GM10266 (cell line): ENCODE data around the gene TRABD2A.
A peak's percentile ranks its signal among the peaks of the same experiment; 100 is the strongest.

Experiments
- DNase-seq: peaks from one replicate; pipeline ENCODE4 v3.0.0; 2012; ENCODE audit errors: extremely low spot score
- TF ChIP-seq, protein P1 (sequence below): IDR thresholded peaks from 2 replicates; pipeline ENCODE4 v1.5.1; 2012; ENCODE audit warnings: mild to moderate bottlenecking, low read depth; ENCODE audit not compliant: control insufficient read depth, insufficient read depth; ENCODE audit errors: missing control alignments

The TRABD2A gene, protein sequence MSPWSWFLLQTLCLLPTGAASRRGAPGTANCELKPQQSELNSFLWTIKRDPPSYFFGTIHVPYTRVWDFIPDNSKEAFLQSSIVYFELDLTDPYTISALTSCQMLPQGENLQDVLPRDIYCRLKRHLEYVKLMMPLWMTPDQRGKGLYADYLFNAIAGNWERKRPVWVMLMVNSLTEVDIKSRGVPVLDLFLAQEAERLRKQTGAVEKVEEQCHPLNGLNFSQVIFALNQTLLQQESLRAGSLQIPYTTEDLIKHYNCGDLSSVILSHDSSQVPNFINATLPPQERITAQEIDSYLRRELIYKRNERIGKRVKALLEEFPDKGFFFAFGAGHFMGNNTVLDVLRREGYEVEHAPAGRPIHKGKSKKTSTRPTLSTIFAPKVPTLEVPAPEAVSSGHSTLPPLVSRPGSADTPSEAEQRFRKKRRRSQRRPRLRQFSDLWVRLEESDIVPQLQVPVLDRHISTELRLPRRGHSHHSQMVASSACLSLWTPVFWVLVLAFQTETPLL

DNA sequence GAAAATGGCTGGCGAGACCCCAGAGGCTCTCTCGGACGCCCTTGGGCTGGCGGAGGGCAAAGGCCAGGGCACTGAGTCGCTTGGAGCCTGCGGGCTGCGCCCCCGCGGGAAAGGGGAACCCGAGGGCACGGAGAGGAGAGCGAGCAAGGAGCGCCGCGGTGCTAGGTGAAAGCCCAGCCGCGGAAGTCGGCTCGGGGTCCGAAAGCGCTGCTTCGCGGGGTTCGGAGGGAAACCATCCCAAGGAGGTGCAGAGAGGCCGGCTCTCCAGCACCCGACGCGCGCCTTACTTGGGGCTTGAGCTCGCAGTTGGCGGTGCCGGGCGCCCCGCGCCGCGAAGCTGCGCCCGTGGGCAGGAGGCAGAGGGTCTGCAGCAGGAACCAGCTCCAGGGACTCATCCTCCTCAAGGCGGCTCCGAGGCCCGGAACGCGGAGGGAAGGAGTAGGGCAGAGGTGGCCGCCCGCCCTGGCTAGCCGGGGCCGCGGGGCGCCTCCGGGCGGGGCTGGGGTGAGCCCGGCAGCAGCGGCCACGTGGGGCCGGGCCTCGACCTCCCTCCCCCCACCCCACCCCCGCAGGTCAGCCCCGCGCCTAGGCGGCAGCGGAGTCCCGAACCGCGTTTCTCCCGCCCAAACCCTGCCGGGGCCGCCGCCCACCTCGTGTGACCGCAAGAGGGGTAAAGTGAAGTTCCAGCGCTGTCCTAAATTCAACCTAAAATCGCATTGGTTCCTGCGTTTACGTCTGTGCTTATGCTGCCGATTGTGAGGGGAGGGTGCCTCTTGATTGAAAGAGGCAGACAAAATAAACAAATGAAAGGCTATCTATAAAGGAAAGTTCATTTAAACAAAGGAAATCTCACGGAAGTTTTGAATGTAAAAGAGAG, at the start of gene TRABD2A:
TSS of gene TRABD2A (minus strand) at position 440 of the 877 bp plus-strand sequence. CDS start at position 395, 45 bp downstream.
- peak; percentile 38 for DNase-seq
- TF ChIP-seq, protein P1, sequence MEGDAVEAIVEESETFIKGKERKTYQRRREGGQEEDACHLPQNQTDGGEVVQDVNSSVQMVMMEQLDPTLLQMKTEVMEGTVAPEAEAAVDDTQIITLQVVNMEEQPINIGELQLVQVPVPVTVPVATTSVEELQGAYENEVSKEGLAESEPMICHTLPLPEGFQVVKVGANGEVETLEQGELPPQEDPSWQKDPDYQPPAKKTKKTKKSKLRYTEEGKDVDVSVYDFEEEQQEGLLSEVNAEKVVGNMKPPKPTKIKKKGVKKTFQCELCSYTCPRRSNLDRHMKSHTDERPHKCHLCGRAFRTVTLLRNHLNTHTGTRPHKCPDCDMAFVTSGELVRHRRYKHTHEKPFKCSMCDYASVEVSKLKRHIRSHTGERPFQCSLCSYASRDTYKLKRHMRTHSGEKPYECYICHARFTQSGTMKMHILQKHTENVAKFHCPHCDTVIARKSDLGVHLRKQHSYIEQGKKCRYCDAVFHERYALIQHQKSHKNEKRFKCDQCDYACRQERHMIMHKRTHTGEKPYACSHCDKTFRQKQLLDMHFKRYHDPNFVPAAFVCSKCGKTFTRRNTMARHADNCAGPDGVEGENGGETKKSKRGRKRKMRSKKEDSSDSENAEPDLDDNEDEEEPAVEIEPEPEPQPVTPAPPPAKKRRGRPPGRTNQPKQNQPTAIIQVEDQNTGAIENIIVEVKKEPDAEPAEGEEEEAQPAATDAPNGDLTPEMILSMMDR = no peak

DNA sequence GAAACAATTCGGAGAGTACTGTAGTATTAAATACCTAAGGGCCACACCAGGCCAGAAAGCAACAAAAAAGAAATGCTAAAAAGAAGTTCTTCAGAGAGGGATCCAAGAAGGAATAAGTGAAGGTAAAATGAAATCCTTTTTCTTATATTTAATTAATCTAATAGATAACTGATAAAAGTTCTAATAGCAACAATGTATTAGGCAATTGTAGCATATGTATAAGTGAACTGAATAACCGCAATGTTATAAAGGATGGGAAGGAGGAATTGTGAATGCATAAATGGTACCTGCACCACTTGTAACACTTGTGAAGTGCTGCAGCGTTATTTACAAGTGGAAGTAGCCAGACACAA, 46.4 kb upstream of the TRABD2A start:
- TF ChIP-seq, protein P1 = no peak
- no peak for DNase-seq

DNA sequence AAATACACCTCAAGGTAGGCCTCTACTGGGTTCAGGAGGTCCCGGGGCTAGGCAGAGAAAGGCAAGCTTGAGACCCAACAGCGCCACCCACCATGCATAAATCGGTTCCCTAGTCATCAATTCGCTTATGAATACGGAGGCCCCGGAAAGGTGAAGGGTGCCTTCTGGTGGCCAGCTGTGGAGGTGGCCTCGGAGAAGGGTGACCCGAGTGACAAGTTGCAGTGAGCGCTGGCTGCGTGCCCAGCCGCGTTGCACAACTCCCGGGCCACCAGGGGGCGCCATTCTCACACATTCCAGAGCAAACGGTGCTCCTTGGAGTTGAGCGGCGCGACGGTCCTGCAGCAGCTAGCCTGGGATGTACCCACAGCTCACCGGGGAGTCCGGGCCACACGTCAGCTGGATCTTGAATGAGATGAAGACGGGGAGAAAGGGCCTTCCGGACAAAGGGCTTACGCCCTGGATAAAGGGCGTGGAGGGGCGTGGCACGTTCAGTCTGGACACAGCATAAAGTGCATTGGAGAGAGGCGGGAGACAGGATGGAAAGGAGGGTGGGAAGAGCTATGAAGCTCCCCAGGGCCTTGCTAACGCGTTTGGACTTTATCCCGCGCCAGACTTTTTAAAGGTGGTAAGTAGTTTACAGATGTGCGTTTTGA, 45.0 kb upstream of the TRABD2A start:
- TF ChIP-seq, protein P1 = peak; percentile 99
- DNase-seq = peak; percentile 74

DNA sequence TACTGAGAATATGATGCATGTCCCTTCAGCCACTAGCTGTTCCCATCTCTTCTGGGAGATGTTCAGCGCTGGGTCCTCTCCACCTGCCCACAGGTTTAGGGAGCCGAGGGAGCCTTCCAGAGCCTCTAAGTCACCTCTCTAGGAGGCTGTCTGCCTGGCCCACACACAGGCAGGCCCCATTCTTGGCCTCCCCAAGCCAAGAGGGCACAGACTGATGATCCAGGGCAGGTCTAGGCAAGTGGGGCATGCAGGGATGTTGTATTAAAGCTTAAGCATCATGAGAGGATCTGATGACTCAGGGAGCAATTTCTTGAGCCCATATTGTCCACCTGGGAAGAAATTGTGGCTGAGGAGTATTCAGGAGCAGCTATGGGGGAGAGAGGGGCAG, 44.4 kb upstream of the TRABD2A start:
- TF ChIP-seq, protein P1 = peak; percentile 15

DNA sequence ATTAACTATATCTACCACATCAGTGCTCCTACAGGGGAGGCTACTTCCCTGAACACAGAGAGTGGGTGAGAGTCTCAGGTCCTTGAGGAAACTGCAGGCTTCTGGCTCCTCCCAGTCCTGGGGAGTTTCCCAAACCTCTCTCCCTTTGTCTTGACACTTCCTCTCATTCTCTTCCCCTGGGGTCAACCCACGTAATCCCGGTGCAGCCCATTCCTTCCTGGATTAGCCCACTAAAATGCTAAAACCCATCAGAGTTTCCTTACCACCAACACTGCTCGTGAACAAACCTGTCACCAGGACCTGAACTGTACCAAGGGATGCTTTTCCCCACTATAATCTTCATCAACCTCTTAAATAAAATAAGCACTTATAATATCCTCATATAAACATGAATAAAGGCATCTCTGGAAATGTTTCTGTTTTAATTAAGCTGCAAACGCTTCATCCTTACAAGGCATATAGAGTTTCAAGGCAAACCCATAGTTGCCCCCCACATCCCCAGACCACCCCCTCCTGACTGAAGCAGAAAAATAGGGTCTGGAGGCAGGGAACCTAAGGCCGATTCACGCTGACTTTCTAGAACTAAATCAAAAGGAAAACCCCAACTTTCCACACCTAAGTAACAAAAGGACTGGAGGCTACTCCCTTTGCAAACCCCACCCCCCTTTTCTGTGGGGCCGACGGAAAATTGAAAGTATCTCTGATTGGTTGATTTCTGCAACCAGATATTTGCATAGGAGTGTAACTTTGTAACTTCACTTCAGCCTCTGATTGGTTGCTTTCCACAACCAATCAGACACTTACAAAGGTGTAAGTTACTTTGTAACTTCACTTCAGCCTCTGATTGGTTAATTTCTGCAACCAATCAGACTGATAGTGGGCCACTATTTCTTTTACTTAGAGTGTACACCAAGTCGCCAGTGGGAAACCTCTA, 43.6 kb upstream of the TRABD2A start:
- DNase-seq = no peak
- TF ChIP-seq, protein P1 = no peak

More for the DNA sequence above, 44.4 kb upstream of the TRABD2A start:
- DNase-seq = no peak

DNA sequence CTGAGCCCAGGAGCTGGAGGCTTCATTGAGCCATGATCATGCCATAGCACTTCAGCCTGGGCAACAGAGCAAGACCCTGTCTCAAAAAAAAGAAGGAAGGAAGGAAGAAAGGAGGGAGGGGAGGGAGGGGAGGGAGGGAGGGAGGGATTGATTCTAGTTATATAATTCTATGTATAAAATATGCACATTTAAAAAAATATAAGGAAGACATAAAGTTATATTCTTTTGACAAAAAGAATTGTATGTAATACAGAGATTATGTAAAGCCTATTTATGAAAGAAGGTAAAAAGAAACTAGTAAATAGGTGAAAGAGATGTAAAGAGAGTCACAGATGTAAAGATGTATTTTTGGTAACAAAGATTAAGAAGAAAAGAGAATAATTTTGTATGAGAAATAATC, 42.1 kb upstream of the TRABD2A start:
- no peak for DNase-seq
- TF ChIP-seq, protein P1 = no peak
